Measurements from ENCODE around the gene EXOC8.
"Not testable (repeated sequence)": the region's sequence is repeated elsewhere in the genome, so short reads cannot be mapped to it uniquely, and the experiment has no call there.

EXOC8 gene

GRCh38 chr1:231348856-231349255, 11.2 kb upstream of the EXOC8 start:
- DNase-seq = not testable (repeated sequence)

DNA sequence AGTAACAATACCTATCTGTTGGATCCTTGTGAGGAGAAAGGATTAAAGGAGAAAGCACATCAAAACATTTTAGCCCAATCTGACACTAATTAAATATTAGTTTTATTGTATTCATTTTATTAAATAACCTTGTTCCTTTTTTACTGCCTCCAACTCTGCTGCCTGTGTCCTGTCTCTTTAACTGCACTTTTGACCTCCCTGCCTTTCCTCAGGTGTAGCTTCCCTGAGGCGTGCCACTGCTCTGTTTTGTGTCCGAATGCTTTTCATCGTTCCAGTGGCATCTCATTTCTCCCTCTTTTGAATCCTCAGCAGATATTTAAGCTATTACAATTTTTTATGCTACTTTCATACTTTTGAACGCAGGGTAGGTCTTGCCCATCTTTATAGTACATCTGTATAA, 10.8 kb upstream of the EXOC8 start:
- DNase-seq = no peak

DNA sequence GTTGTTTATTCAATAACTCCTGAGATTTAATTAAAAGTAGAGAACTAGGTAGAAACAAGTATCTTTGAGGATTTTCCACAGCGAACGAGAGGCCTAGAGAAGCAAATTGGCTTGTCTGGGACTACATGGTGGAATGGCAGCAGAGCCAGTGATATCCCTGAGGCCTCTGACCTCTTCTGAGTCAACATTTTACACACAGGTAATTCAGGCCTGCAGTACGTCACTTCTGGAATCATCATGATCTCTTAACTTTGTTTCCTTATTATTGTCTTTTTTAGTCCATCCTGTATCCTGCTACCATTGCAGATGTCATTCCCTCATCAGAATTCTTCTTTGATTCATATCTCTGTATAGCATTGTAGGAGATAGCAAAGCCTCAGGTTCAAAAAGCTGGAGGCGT, 10.3 kb upstream of the EXOC8 start:
- DNase-seq = no peak

GRCh38 chr1:231340328-231341013, 2.8 kb upstream of the EXOC8 start:
- no peak for DNase-seq

- no peak for DNase-seq
These were observed 847 bp upstream of the EXOC8 start, which contains the start of gene SPRTN for GRCh38 chr1:231338270-231339128. TSS of gene SPRTN (plus strand) at chr1:231338293. CDS start at chr1:231338384, 91 bp downstream.

GRCh38 chr1:231337043-231337471, 595 bp downstream of the EXOC8 start:
- no peak for DNase-seq

GRCh38 chr1:231335663-231336602, 1.7 kb downstream of the EXOC8 start:
- DNase-seq = no peak

- no peak for DNase-seq
These were observed 2.7 kb downstream of the EXOC8 start for GRCh38 chr1:231334952-231335351.

- no peak for DNase-seq
These were observed 3.5 kb downstream of the EXOC8 start for GRCh38 chr1:231334079-231334666.

DNA sequence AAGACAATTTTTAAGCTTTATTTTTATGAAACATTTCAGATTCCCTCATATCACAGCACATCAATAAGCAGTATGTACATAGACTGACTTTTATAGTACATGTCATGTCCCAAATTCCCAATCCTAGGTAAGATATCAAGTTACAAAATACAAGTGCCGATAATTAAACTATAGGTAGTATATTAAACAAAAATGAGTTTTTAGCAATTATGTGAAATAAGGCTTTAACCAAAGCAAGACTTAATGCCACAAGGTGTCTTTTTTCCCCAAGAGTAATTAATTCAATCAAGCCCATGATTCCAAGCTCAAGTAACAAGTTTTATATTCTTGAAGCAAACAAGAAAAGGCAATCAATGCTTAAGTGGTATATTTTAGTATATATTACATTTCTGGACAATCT, 4.9 kb downstream of the EXOC8 start:
- no peak for DNase-seq

- no peak for DNase-seq
These were observed 8.2 kb downstream of the EXOC8 start for GRCh38 chr1:231329483-231329882.

DNA sequence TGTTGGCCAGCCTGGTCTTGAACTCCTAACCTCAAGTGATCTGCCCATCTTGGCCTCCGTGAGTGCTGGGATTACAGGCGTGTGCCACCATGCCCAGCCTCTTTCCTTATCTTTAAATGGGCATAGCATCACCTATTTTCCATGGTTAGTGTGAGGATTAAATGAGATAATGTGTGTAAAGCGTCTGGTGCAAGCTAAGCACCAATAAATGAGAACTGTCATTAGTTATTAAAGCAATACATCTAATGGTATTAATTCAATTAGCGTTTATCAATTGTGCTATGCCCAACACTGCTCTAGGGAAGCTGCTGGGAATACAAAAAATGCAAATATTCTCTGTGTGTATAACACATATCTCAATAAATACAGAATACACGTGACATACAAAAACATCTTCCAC, 10.0 kb downstream of the EXOC8 start:
- DNase-seq = no peak

- DNase-seq = no peak
These were observed 11.4 kb downstream of the EXOC8 start for GRCh38 chr1:231326248-231326647.

GRCh38 chr1:231324660-231325059, 13.0 kb downstream of the EXOC8 start:
- no peak for DNase-seq

DNA sequence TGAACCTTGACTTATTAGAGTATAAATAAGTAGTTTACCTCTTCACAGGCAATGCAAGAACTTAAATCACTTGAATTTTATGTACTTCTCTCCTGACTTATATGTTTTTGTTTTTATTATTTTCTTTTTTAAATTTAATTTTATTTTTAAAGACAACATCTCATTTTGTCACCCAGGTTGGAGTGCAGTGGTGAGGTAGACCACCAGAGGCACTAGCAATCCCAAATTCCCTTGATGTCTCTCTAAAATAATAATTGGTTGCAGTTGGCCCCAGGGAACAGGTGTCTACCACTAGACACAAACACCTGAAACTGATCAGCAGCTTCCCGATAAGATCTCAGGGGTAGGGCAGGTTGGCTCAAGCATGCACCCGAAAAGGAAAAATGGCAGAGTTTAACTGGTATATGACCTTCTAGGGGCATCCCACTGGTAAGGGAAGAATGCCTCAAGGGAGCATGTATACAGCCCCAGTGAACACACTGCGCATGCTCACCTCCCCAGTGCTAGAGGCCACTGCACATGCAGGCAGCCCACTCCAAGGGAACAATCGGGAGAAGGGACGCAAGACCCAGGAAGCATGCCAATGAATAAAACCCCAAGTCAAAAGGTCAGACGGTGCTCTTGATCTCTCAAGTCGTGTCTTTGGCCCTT, 14.6 kb downstream of the EXOC8 start:
- DNase-seq = no peak

- no peak for DNase-seq
These were observed 18.6 kb downstream of the EXOC8 start for GRCh38 chr1:231319080-231319479.

GRCh38 chr1:231318568-231318967, 19.1 kb downstream of the EXOC8 start:
- DNase-seq = no peak

- no peak for DNase-seq
These were observed 19.7 kb downstream of the EXOC8 start for GRCh38 chr1:231318015-231318355.

GRCh38 chr1:231317306-231318014, 20.2 kb downstream of the EXOC8 start:
- DNase-seq = no peak

DNA sequence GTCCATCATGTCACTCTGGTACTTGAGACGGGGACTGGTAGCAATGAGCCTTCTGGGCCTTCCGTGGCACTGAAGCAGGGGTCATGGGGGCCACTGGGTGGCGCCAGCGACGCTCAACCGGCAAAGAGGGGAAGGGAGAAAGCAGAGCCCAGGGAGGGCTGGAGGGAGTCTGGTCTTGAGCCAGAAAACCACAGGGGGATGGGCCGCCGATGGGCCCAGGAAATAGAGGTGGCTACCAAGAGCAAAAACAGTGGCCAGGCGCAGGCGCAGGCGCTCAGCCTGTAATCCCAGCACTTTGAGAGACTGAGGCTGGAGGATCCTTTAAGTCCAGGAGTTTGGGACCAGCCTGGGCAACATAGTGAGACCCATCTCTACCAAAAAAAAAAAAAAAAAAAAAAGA, 21.8 kb downstream of the EXOC8 start:
- peak; percentile 38 for DNase-seq

- no peak for DNase-seq
These were observed 24.0 kb downstream of the EXOC8 start for GRCh38 chr1:231313661-231314060.

DNA sequence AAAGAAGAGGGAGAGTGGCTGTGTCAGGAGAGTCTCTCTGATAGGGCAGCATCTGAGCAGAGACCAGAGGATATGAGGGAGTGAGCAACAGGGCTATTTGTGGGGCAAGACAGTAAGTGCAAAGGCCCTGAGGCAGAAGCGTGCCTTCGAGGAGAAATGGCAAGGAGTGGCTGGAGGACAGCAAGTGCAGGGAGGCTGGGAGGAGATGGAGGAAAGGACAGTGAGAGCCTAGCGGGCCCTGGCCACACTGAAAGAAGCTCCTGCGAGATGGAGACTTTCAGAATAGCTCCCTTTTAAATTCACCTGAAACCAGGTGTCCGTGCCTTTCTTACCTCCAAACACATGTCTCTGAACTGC, 25.2 kb downstream of the EXOC8 start:
- no peak for DNase-seq
